ENCODE data around the gene DTHD1. TPM values are rescaled to one million over a fixed set of nuclear protein-coding genes. Genes with fewer than 3 reads are reported as not detected.

DTHD1 gene
- total and polyA plus RNA-seq, 2 of the 8 experiments (the other 6 are each of a cell fraction or from before 2014, with no cell fraction given) = not detected

GRCh38 chr4:36358173-36358572 is 76.8 kb downstream of the DTHD1 start:
- 100% methylated on average over 4 of the region's 4 CpGs; no CpG with 5 or more reads in 1 of the 2 experiments for WGBS, 2 experiments (ENCODE audit: extremely low coverage in 1 of 2, insufficient coverage in 1 of 2, insufficient read length in 1 of 2, insufficient replicate concordance in 2 of 2, low coverage in 1 of 2, low lambda C conversion rate in 2 of 2, missing lambda C conversion rate in 1 of 2)
- H2BK15ac ChIP-seq (ENCODE audit: low read length) = no peak overlapping the region
- no peak overlapping the region for H3K4me3 ChIP-seq (ENCODE audit: extremely low read depth in 1 of 4, insufficient read depth in 2 of 4, low read depth in 3 of 4, low read length in 4 of 4)
- no peaks in the 10 kb centered on the region for H3K9me3 ChIP-seq (ENCODE audit: insufficient read depth in 2 of 2, low read depth in 1 of 2, low read length in 1 of 2)
- H3K14ac ChIP-seq (ENCODE audit: insufficient read length) = no peak overlapping the region
- H3K56ac ChIP-seq (replicated peaks; ENCODE audit: insufficient read length, low read depth, low read length) = no peak overlapping the region
- no peak overlapping the region for H3K9ac ChIP-seq (replicated peaks in 1 of 4; ENCODE audit: extremely low read depth in 1 of 4, low read depth in 3 of 4, low read length in 3 of 4)
- ChIA-PET CTCF (ENCODE audit: partially characterized antibody) (interaction anchor here (1.7 to 2.4 kb wide), 2 partner anchors 8 to 41 kb away, joined by 5 to 6 read pairs; no protein-coding TSS in a partner anchor), POLR2A (ENCODE audit: partially characterized antibody) (no interaction called here)
- no peak overlapping the region for H4K91ac ChIP-seq (replicated peaks; ENCODE audit: insufficient read length, low read length)
- no peak overlapping the region for H2BK5ac ChIP-seq (ENCODE audit: low read depth, low read length)
- H3K36me3 ChIP-seq (ENCODE audit: control insufficient read depth in 2 of 4, insufficient read depth in 4 of 4, low read length in 3 of 4) = no peaks in the 10 kb centered on the region
- H3K27ac ChIP-seq (ENCODE audit: low read depth, low read length) = no peak overlapping the region
- no peak overlapping the region for H2BK20ac ChIP-seq (ENCODE audit: low read length)
- no peaks in the 10 kb centered on the region for H3K79me2 ChIP-seq (ENCODE audit: control insufficient read depth in 1 of 2, insufficient read depth in 2 of 2, low read length in 2 of 2)
- no peak overlapping the region for H3K4ac ChIP-seq (replicated peaks; ENCODE audit: insufficient read length, low read depth, low read length)
- no peaks in the 10 kb centered on the region for H3K4me1 ChIP-seq (replicated peaks in 1 of 4; ENCODE audit: control insufficient read depth in 3 of 4, insufficient read depth in 4 of 4, low read length in 3 of 4)
- H2BK12ac ChIP-seq (ENCODE audit: low read depth, low read length) = no peak overlapping the region
- no peak overlapping the region for H3K18ac ChIP-seq (ENCODE audit: extremely low read depth, low read length)
- no peaks in the 10 kb centered on the region for H3K79me1 ChIP-seq (ENCODE audit: low read depth, low read length)
- H3K27me3 ChIP-seq (replicated peaks in 1 of 4; ENCODE audit: control insufficient read depth in 3 of 4, extremely low read depth in 1 of 4, insufficient read depth in 3 of 4, low read length in 3 of 4) = peaks cover 0 to 1% (median 0%) of the 10 kb centered on the region in 4 experiments; a peak in 1 of 7 replicates
- no peak overlapping the region for H2AFZ ChIP-seq (ENCODE audit: low read length)
- H3K4me2 ChIP-seq (ENCODE audit: insufficient read depth in 1 of 2, low read depth in 2 of 2, low read length in 2 of 2) = no peak overlapping the region
- no peak overlapping the region for H4K5ac ChIP-seq (ENCODE audit: insufficient read length, low read depth, low read length)
- FAIRE-seq = no peak
- no peak overlapping the region for H3K23ac ChIP-seq (ENCODE audit: insufficient read length)
- DNase-seq (ENCODE audit: low read depth in 1 of 2, low spot score in 2 of 2) = no peak
- H2AK5ac ChIP-seq (ENCODE audit: low read depth, low read length) = no peak overlapping the region
- no peak overlapping the region for H2BK120ac ChIP-seq (replicated peaks; ENCODE audit: low read depth, low read length)
- no peaks in the 10 kb centered on the region for H4K20me1 ChIP-seq (replicated peaks in 1 of 2; ENCODE audit: control insufficient read depth in 1 of 2, insufficient read depth in 2 of 2, low read length in 2 of 2)
- no peaks in the 10 kb centered on the region for H3K23me2 ChIP-seq (ENCODE audit: low read depth, low read length)
- H4K8ac ChIP-seq (ENCODE audit: extremely low read depth, insufficient read depth, low read length) = no peak overlapping the region
- TF ChIP-seq CHD1 (IDR thresholded peaks at IDR 0.05; ENCODE audit: low read depth, low read length) (no peak), TAF1 (IDR thresholded peaks at IDR 0.05; ENCODE audit: low read depth, low read length) (no peak), EP300 (IDR thresholded peaks at IDR 0.05; ENCODE audit: borderline replicate concordance in 1 of 2, low read depth in 2 of 2, low read length in 2 of 2) (no peak), TEAD4 (IDR thresholded peaks at IDR 0.05; ENCODE audit: low read depth, low read length) (no peak), HDAC2 (IDR thresholded peaks at IDR 0.05; ENCODE audit: borderline replicate concordance in 1 of 2, low read depth in 2 of 2, low read length in 2 of 2) (no peak), PHF8 (conservative IDR thresholded peaks at IDR 0.05; ENCODE audit: low read depth, low read length) (no peak), RAD21 (IDR thresholded peaks at IDR 0.05 in 1 of 2, conservative IDR thresholded peaks at IDR 0.05 in 1 of 2; ENCODE audit: low read depth in 2 of 2, low read length in 2 of 2) (no peak), SP4 (IDR thresholded peaks at IDR 0.05; ENCODE audit: low read length) (no peak), SUZ12 (IDR thresholded peaks at IDR 0.05; ENCODE audit: low read length) (no peak), USF2 (IDR thresholded peaks at IDR 0.05; ENCODE audit: low read length) (no peak)
- TF ChIP-seq, protein P1, sequence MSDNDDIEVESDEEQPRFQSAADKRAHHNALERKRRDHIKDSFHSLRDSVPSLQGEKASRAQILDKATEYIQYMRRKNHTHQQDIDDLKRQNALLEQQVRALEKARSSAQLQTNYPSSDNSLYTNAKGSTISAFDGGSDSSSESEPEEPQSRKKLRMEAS (IDR thresholded peaks at IDR 0.05) = no peak
- TF ChIP-seq, protein P2, sequence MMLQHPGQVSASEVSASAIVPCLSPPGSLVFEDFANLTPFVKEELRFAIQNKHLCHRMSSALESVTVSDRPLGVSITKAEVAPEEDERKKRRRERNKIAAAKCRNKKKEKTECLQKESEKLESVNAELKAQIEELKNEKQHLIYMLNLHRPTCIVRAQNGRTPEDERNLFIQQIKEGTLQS (IDR thresholded peaks at IDR 0.05; ENCODE audit: insufficient read depth, low read depth, low read length) = no peak
